HG03460 (cell line): Measurements from ENCODE around the gene RIPOR2.

ENCODE experiments used
- ATAC-seq: cut with Tn5 transposase; IDR thresholded peaks from one replicate; pipeline ENCODE4 v1.9.1; 2021; ENCODE audit not compliant: unreplicated experiment

Gene RIPOR2

GRCh38 chr6:24935366-24936152 lies at the start of gene RIPOR2:
RIPOR2 (minus strand) TSS chr6:24935960; CDS start chr6:24935898, 62 bp downstream.
- peak; percentile 33 for ATAC-seq

- no peak for ATAC-seq
These were observed 49.6 kb upstream of the RIPOR2 start for GRCh38 chr6:24985323-24985722.

GRCh38 chr6:24982231-24982630 lies 46.5 kb upstream of the RIPOR2 start:
- no peak for ATAC-seq

- ATAC-seq: no peak
These were observed 45.6 kb upstream of the RIPOR2 start for GRCh38 chr6:24981386-24981760.

GRCh38 chr6:24980507-24981385 lies 45.0 kb upstream of the RIPOR2 start:
- no peak for ATAC-seq

GRCh38 chr6:24979176-24979575 lies 43.4 kb upstream of the RIPOR2 start:
- no peak for ATAC-seq

GRCh38 chr6:24974182-24975171 lies 38.7 kb upstream of the RIPOR2 start:
- peak; percentile 83 for ATAC-seq

GRCh38 chr6:24972311-24972958 lies 36.7 kb upstream of the RIPOR2 start:
- no peak for ATAC-seq

GRCh38 chr6:24971067-24971466 lies 35.3 kb upstream of the RIPOR2 start:
- ATAC-seq: no peak

- ATAC-seq: no peak
These were observed 33.6 kb upstream of the RIPOR2 start for GRCh38 chr6:24969343-24969860.

GRCh38 chr6:24968783-24969182 lies 33.0 kb upstream of the RIPOR2 start:
- ATAC-seq: no peak

- ATAC-seq: no peak
These were observed 31.5 kb upstream of the RIPOR2 start for GRCh38 chr6:24967211-24967610.

- ATAC-seq: no peak
These were observed 30.6 kb upstream of the RIPOR2 start for GRCh38 chr6:24966381-24966780.

GRCh38 chr6:24963887-24964570 lies 28.3 kb upstream of the RIPOR2 start:
- ATAC-seq: no peak

- ATAC-seq: no peak
These were observed 27.6 kb upstream of the RIPOR2 start for GRCh38 chr6:24963339-24963738.

- no peak for ATAC-seq
These were observed 26.1 kb upstream of the RIPOR2 start for GRCh38 chr6:24961852-24962251.

- no peak for ATAC-seq
These were observed 25.3 kb upstream of the RIPOR2 start for GRCh38 chr6:24960991-24961475.

- ATAC-seq: no peak
These were observed 23.6 kb upstream of the RIPOR2 start for GRCh38 chr6:24959319-24959718.

GRCh38 chr6:24957199-24957598 lies 21.4 kb upstream of the RIPOR2 start:
- no peak for ATAC-seq
